Measurements from ENCODE around the gene LDB3. TPM values are rescaled to one million over a fixed set of nuclear protein-coding genes. Genes with fewer than 3 reads are reported as not detected.

LDB3 gene
- total RNA-seq, 1 donor from 2014 or later, result 92.0 TPM

DNA sequence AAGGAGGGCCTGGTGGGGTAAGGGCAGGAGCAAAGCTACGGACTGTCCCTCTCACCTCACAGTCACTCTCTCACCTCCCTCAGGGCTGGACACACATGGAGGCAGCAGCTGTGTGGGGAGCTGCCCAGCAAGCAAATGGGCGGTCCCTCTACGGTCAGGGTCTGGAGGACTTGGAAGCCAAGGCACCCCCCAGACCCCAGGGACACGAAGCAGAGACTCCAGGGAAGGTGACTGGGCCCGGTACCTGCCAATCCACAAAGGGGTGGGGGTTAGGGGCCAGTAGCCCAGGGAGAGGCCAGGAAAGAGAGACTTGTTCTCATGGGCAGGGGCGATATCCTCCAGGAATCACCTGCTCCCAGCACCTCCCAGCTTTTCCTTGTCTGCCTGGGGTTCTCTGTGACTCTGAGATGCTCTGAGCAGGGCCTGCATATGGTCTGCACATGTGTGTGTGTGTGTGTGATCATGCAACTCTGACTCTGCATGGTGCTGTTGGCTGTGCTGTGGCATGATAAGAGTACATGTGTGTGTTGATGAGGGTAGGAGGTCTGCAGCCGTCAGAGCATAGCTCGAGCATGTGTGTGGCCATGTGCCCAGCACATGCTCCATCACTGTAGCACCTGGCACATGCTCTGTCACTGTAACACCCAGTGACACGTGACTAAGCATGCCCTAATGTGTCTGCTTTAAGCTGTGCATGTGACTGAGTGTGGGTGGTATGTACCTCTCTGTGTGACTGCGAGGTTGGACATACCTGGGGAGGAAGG, 4.6 kb upstream of the LDB3 start:
- H3K4me3 Mint-ChIP-seq (ENCODE audit: unreplicated experiment), result peak overlapping the region; percentile 71
- H3K27me3 Mint-ChIP-seq (ENCODE audit: unreplicated experiment), result peaks cover 28% of the 10 kb centered on the region
- peaks cover 28% of the 10 kb centered on the region for H3K9me3 Mint-ChIP-seq (ENCODE audit: unreplicated experiment)
- H3K36me3 Mint-ChIP-seq (ENCODE audit: unreplicated experiment), result no peaks in the 10 kb centered on the region
- peaks cover 47% of the 10 kb centered on the region for H3K4me1 Mint-ChIP-seq (ENCODE audit: low read depth, unreplicated experiment)
- peak; percentile 37 for DNase-seq
- peak overlapping the region; percentile 94 for H3K27ac Mint-ChIP-seq (ENCODE audit: unreplicated experiment)
- TF ChIP-seq, protein P1, sequence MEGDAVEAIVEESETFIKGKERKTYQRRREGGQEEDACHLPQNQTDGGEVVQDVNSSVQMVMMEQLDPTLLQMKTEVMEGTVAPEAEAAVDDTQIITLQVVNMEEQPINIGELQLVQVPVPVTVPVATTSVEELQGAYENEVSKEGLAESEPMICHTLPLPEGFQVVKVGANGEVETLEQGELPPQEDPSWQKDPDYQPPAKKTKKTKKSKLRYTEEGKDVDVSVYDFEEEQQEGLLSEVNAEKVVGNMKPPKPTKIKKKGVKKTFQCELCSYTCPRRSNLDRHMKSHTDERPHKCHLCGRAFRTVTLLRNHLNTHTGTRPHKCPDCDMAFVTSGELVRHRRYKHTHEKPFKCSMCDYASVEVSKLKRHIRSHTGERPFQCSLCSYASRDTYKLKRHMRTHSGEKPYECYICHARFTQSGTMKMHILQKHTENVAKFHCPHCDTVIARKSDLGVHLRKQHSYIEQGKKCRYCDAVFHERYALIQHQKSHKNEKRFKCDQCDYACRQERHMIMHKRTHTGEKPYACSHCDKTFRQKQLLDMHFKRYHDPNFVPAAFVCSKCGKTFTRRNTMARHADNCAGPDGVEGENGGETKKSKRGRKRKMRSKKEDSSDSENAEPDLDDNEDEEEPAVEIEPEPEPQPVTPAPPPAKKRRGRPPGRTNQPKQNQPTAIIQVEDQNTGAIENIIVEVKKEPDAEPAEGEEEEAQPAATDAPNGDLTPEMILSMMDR (IDR thresholded peaks at IDR 0.05; ENCODE audit: partially characterized antibody, unreplicated experiment), result no peak

DNA sequence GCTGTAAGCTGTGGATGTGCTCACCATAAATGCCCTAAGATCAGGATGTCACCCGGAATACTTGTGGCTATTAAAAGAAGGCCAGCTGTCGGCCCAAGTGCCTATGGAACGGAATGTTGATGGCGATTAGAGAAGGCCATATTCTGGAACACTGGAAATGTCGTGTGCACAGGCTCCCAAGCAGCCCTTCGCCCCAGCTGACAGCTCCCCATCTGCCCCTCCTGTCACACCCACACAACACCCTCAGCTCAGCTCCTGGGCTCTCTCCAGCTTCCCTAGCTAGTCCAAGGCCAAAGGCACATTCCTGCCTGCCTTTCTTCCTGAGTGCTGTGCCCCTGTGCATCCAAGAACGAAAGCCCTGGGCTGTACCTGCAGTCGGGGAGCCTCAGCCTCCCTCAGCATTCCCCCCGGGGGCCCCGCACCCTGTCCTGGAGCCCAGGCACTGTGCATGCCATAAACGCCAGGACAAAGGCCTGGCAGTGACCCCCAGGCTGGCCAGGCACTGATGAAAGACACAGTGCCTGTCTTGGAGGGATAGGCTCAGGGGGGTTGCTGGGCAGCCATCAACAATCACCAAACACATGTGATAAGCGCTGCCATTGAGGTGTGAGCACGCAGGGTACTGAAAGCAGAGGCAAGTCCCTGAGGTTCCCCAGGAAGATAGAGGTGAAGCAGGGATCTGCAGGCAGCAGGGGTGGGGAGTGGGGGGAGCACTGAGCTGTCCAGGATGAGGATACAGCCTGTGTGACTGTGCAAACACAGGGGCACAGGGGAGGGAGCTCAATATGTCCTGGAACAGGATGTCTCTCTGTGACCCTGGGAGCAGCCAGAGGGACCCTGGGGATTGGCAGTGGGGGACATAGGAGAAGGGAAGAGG, 3.7 kb upstream of the LDB3 start:
- peak overlapping the region; percentile 78 for H3K4me3 Mint-ChIP-seq (ENCODE audit: unreplicated experiment)
- H3K27ac Mint-ChIP-seq (ENCODE audit: unreplicated experiment), result peak overlapping the region; percentile 94
- peaks cover 32% of the 10 kb centered on the region for H3K27me3 Mint-ChIP-seq (ENCODE audit: unreplicated experiment)
- H3K9me3 Mint-ChIP-seq (ENCODE audit: unreplicated experiment), result peaks cover 31% of the 10 kb centered on the region
- peaks cover 54% of the 10 kb centered on the region for H3K4me1 Mint-ChIP-seq (ENCODE audit: low read depth, unreplicated experiment)
- TF ChIP-seq, protein P1 (IDR thresholded peaks at IDR 0.05; ENCODE audit: partially characterized antibody, unreplicated experiment), result no peak
- DNase-seq, result no peak
- no peaks in the 10 kb centered on the region for H3K36me3 Mint-ChIP-seq (ENCODE audit: unreplicated experiment)

DNA sequence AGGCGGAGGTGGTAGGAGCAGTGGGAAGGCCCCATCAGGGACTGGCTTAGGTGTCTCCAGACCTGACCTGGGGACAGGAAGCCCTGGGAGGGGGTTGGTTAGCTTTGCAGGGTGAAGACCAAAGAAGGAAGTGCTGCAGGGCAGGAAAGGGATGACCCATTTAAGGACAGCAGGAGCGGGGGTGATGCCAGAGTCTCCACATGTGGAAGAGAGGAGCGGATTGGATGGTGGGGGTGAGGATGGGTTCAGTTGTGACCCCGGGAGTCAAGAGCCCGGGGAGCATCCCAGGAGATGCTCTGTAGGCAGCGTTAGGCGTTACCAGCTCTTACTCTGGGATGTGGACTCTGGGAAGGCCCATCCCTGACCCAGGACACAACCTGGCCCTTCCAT, 3.1 kb upstream of the LDB3 start:
- H3K27me3 Mint-ChIP-seq (ENCODE audit: unreplicated experiment), result peaks cover 32% of the 10 kb centered on the region
- TF ChIP-seq, protein P1 (IDR thresholded peaks at IDR 0.05; ENCODE audit: partially characterized antibody, unreplicated experiment), result no peak
- no peak for DNase-seq
- no peaks in the 10 kb centered on the region for H3K36me3 Mint-ChIP-seq (ENCODE audit: unreplicated experiment)
- peaks cover 31% of the 10 kb centered on the region for H3K9me3 Mint-ChIP-seq (ENCODE audit: unreplicated experiment)
- H3K4me1 Mint-ChIP-seq (ENCODE audit: low read depth, unreplicated experiment), result peaks cover 54% of the 10 kb centered on the region
- peak overlapping the region; percentile 94 for H3K27ac Mint-ChIP-seq (ENCODE audit: unreplicated experiment)
- H3K4me3 Mint-ChIP-seq (ENCODE audit: unreplicated experiment), result peak overlapping the region; percentile 78

DNA sequence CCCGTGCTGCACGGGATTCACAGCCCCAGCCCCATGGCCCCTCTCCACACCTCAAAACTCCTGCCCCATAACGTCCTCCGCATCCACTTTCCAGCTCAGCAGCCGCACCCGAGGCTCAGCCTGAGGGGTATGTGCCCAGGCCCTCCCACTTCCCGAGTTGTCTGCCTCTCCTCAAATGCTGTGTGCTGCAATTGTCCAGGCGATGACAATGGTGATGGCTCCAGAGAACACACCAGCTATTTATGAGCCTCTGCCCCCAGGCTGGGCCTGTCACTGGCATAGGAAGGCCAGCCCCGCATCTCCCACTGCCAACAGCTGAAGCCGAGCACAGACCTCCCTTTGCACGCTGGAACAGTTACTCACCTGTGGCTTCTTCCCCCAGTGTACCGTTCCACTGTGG, 2.4 kb upstream of the LDB3 start:
- H3K27ac Mint-ChIP-seq (ENCODE audit: unreplicated experiment), result peak overlapping the region; percentile 94
- H3K4me3 Mint-ChIP-seq (ENCODE audit: unreplicated experiment), result peak overlapping the region; percentile 78
- H3K9me3 Mint-ChIP-seq (ENCODE audit: unreplicated experiment), result peaks cover 31% of the 10 kb centered on the region
- H3K36me3 Mint-ChIP-seq (ENCODE audit: unreplicated experiment), result no peaks in the 10 kb centered on the region
- peaks cover 54% of the 10 kb centered on the region for H3K4me1 Mint-ChIP-seq (ENCODE audit: low read depth, unreplicated experiment)
- DNase-seq, result no peak
- H3K27me3 Mint-ChIP-seq (ENCODE audit: unreplicated experiment), result peaks cover 32% of the 10 kb centered on the region
- TF ChIP-seq, protein P1 (IDR thresholded peaks at IDR 0.05; ENCODE audit: partially characterized antibody, unreplicated experiment), result no peak

Measured in glutamatergic neuron (in vitro differentiated cells).